GM23338 (cell line): Measurements from ENCODE around the gene FHIT. TPM values are rescaled to one million over a fixed set of nuclear protein-coding genes. Genes with fewer than 3 reads are reported as not detected.

Source experiments
- ATAC-seq: fragments of 200-7000 bp; cut with Tn5 transposase; 3 replicates; pipeline ENCODE4 v1.9.1; 2020
- DNase-seq: peaks from one replicate; pipeline ENCODE4 v3.0.0-alpha.2; 2015; ENCODE audit warnings: low spot score
- H2AFZ ChIP-seq: fragments of 200-600 bp; sonication (generic); 2 replicates; pipeline ENCODE4 v1.8.0; 2016; ENCODE audit warnings: antibody characterized with exemption, mild to moderate bottlenecking, moderate library complexity
- H3F3A ChIP-seq: fragments of 200-600 bp; sonication (generic); replicated peaks from 2 replicates; pipeline ENCODE4 v1.8.0; 2017; ENCODE audit warnings: antibody characterized with exemption, mixed run types, low read depth
- H3K27ac ChIP-seq: fragments of 200-600 bp; sonication (generic); 2 replicates; pipeline ENCODE4 v1.6.1; 2016; ENCODE audit warnings: low read depth
- H3K27me3 ChIP-seq: fragments of 200-600 bp; sonication (generic); 2 replicates; pipeline ENCODE4 v1.8.0; 2016; ENCODE audit warnings: mild to moderate bottlenecking, mixed run types, moderate library complexity; ENCODE audit not compliant: insufficient read depth
- H3K36me3 ChIP-seq: fragments of 200-600 bp; sonication (generic); 2 replicates; pipeline ENCODE4 v1.8.0; 2016; ENCODE audit warnings: mild to moderate bottlenecking; ENCODE audit not compliant: insufficient read depth
- H3K4me1 ChIP-seq: fragments of 200-600 bp; sonication (generic); 2 replicates; pipeline ENCODE4 v1.8.0; 2016; ENCODE audit warnings: mild to moderate bottlenecking, moderate library complexity; ENCODE audit not compliant: insufficient read depth
- H3K4me2 ChIP-seq: fragments of 200-600 bp; sonication (generic); 2 replicates; pipeline ENCODE4 v1.7.1; 2017; ENCODE audit warnings: mixed run types
- H3K4me3 ChIP-seq: fragments of 200-600 bp; sonication (generic); 2 replicates; pipeline ENCODE4 v1.6.1; 2016; ENCODE audit warnings: mixed run types
- H3K79me2 ChIP-seq: fragments of 200-600 bp; sonication (generic); replicated peaks from 2 replicates; pipeline ENCODE4 v1.8.0; 2017; ENCODE audit warnings: mild to moderate bottlenecking; ENCODE audit not compliant: insufficient read depth
- H3K9me2 ChIP-seq: fragments of 200-600 bp; sonication (generic); 2 replicates; pipeline ENCODE4 v1.8.0; 2017; ENCODE audit not compliant: insufficient read depth
- H4K20me1 ChIP-seq: fragments of 200-600 bp; sonication (generic); replicated peaks from 2 replicates; pipeline ENCODE4 v1.8.0; 2017; ENCODE audit warnings: mild to moderate bottlenecking; ENCODE audit not compliant: insufficient read depth
- H3K27ac Mint-ChIP-seq: 2 replicates; pipeline ENCODE4 v1.8.0; 2020; ENCODE audit warnings: inconsistent platforms, mild to moderate bottlenecking, moderate library complexity, mixed read lengths
- H3K27me3 Mint-ChIP-seq: 3 replicates; pipeline ENCODE4 v1.8.0; 2022; ENCODE audit warnings: low read depth, mild to moderate bottlenecking, moderate library complexity, mixed read lengths, inconsistent platforms; ENCODE audit not compliant: insufficient read depth, poor library complexity
- H3K36me3 Mint-ChIP-seq: 3 replicates; pipeline ENCODE4 v1.8.0; 2021; ENCODE audit warnings: low read depth, mild to moderate bottlenecking, inconsistent platforms, moderate library complexity, mixed read lengths
- H3K4me1 Mint-ChIP-seq: 3 replicates; pipeline ENCODE4 v1.8.0; 2020; ENCODE audit warnings: mild to moderate bottlenecking, inconsistent platforms, mixed read lengths
- H3K4me3 Mint-ChIP-seq: 3 replicates; pipeline ENCODE4 v1.8.0; 2021; ENCODE audit warnings: moderate library complexity, mild to moderate bottlenecking, inconsistent platforms, mixed read lengths
- H3K9me3 Mint-ChIP-seq: 3 replicates; pipeline ENCODE4 v1.8.0; 2020; ENCODE audit warnings: moderate library complexity, mild to moderate bottlenecking, inconsistent platforms, mixed read lengths
- CTCF ChIP-seq, 2 experiments: fragments of 200-600 bp in 1 of 2; sonication (generic) in 1 of 2; conservative IDR thresholded peaks; 2 replicates each; pipeline versions ENCODE4 v1.5.1 to v1.6.1; 2016 to 2017; ENCODE audit warnings: antibody characterized with exemption in 2 of 2, low read depth in 2 of 2, mild to moderate bottlenecking in 2 of 2, moderate library complexity in 1 of 2
- EZH2 ChIP-seq: fragments of 200-600 bp; sonication (generic); IDR thresholded peaks from one replicate; pipeline ENCODE4 v1.8.0; 2017; ENCODE audit warnings: antibody characterized with exemption, mild to moderate bottlenecking, low read depth; ENCODE audit not compliant: unreplicated experiment
- JUNB ChIP-seq: IDR thresholded peaks from one replicate; pipeline ENCODE4 v1.6.1; 2016; ENCODE audit warnings: antibody characterized with exemption; ENCODE audit not compliant: unreplicated experiment
- NANOG ChIP-seq: IDR thresholded peaks from 2 replicates; pipeline ENCODE4 v1.6.1; 2016; ENCODE audit warnings: antibody characterized with exemption, borderline replicate concordance
- POLR2AphosphoS5 ChIP-seq: IDR thresholded peaks from 2 replicates; pipeline ENCODE4 v1.6.1; 2016; ENCODE audit warnings: antibody characterized with exemption, low read depth
- STAT1 ChIP-seq: IDR thresholded peaks from one replicate; pipeline ENCODE4 v1.6.1; 2016; ENCODE audit warnings: antibody characterized with exemption; ENCODE audit not compliant: unreplicated experiment
- ZNF114 ChIP-seq: fragments of 250-450 bp; sonication (Bioruptor Pico); IDR thresholded peaks from 2 replicates; pipeline ENCODE4 v1.5.0; 2020; ENCODE audit warnings: mild to moderate bottlenecking, moderate library complexity
- polyA plus RNA-seq: library from polyadenylated mRNA; unstranded; fragments of >200 nt; fragmentation: Nextera tagmentation; extraction: Ambion mirVana; gene quantifications from 2 replicates; pipeline ENCODE4 v1.2.1, GENCODE V29; 2016
- total RNA-seq: library from RNA; depleted of rRNA; stranded (reverse); fragments of >200 nt; shearing (Covaris generic); gene quantifications from 2 replicates; pipeline ENCODE4 v1.2.3, GENCODE V29; 2014
- TF ChIP-seq, protein P1 (sequence below): IDR thresholded peaks from 2 replicates; pipeline ENCODE4 v1.6.1; 2016; ENCODE audit warnings: antibody characterized with exemption
- TF ChIP-seq, protein P2 (sequence below): IDR thresholded peaks from one replicate; pipeline ENCODE4 v1.6.1; 2018; ENCODE audit warnings: antibody characterized with exemption; ENCODE audit not compliant: unreplicated experiment

Gene FHIT
- total and polyA plus RNA-seq, 2 experiments from 2014 or later: 3.0 to 8.3 TPM

- no peak overlapping the region for H3K4me3 Mint-ChIP-seq
- Histone ChIP-seq H3F3A (no peaks in the 10 kb centered on the region), H3K36me3 (no peaks in the 10 kb centered on the region), H3K4me1 (no peaks in the 10 kb centered on the region), H3K27ac (no peak overlapping the region), H2AFZ (no peak overlapping the region), H4K20me1 (no peaks in the 10 kb centered on the region), H3K27me3 (no peaks in the 10 kb centered on the region), H3K79me2 (no peaks in the 10 kb centered on the region), H3K4me2 (no peak overlapping the region), H3K4me3 (no peak overlapping the region), H3K9me2 (no peaks in the 10 kb centered on the region)
- H3K36me3 Mint-ChIP-seq: no peaks in the 10 kb centered on the region
- H3K27me3 Mint-ChIP-seq: no peaks in the 10 kb centered on the region
- ATAC-seq (no peak), DNase-seq (no peak)
- H3K4me1 Mint-ChIP-seq: peaks cover 7% of the 10 kb centered on the region; the same call in 2 of the 3 replicates
- no peak overlapping the region for H3K27ac Mint-ChIP-seq
- TF ChIP-seq EZH2 (no peak), ZNF114 (CRISPR knock-in tag) (no peak), STAT1 (no peak), CTCF (conservative IDR thresholded peaks at IDR 0.05; ENCODE audit: low read depth in 2 of 2) (no peak), POLR2AphosphoS5 (no peak), NANOG (no peak)
- TF ChIP-seq, protein P1, sequence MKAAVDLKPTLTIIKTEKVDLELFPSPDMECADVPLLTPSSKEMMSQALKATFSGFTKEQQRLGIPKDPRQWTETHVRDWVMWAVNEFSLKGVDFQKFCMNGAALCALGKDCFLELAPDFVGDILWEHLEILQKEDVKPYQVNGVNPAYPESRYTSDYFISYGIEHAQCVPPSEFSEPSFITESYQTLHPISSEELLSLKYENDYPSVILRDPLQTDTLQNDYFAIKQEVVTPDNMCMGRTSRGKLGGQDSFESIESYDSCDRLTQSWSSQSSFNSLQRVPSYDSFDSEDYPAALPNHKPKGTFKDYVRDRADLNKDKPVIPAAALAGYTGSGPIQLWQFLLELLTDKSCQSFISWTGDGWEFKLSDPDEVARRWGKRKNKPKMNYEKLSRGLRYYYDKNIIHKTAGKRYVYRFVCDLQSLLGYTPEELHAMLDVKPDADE: no peak
- no peaks in the 10 kb centered on the region; the same call in 2 of the 3 replicates for H3K9me3 Mint-ChIP-seq
Observed at GRCh38 chr3:59824876-59825275, 1426.4 kb downstream of the FHIT start.

GRCh38 chr3:59821274-59821673 is 1430.0 kb downstream of the FHIT start:
- no peaks in the 10 kb centered on the region for H3K9me2 ChIP-seq
- no peak overlapping the region for H3K4me2 ChIP-seq
- no peak overlapping the region for H3K27ac ChIP-seq
- H4K20me1 ChIP-seq: no peaks in the 10 kb centered on the region
- Mint-ChIP-seq H3K36me3 (no peaks in the 10 kb centered on the region), H3K27me3 (no peaks in the 10 kb centered on the region), H3K9me3 (no peaks in the 10 kb centered on the region; the same call in 2 of the 3 replicates), H3K27ac (no peak overlapping the region), H3K4me1 (peaks cover 21% of the 10 kb centered on the region), H3K4me3 (no peak overlapping the region)
- DNase-seq: no peak
- no peak overlapping the region for H3K4me3 ChIP-seq
- peaks cover 12% of the 10 kb centered on the region for H3K4me1 ChIP-seq
- H2AFZ ChIP-seq: no peak overlapping the region
- H3F3A ChIP-seq: no peaks in the 10 kb centered on the region
- TF ChIP-seq POLR2AphosphoS5 (no peak), NANOG (no peak), JUNB (no peak)
- TF ChIP-seq, protein P2, sequence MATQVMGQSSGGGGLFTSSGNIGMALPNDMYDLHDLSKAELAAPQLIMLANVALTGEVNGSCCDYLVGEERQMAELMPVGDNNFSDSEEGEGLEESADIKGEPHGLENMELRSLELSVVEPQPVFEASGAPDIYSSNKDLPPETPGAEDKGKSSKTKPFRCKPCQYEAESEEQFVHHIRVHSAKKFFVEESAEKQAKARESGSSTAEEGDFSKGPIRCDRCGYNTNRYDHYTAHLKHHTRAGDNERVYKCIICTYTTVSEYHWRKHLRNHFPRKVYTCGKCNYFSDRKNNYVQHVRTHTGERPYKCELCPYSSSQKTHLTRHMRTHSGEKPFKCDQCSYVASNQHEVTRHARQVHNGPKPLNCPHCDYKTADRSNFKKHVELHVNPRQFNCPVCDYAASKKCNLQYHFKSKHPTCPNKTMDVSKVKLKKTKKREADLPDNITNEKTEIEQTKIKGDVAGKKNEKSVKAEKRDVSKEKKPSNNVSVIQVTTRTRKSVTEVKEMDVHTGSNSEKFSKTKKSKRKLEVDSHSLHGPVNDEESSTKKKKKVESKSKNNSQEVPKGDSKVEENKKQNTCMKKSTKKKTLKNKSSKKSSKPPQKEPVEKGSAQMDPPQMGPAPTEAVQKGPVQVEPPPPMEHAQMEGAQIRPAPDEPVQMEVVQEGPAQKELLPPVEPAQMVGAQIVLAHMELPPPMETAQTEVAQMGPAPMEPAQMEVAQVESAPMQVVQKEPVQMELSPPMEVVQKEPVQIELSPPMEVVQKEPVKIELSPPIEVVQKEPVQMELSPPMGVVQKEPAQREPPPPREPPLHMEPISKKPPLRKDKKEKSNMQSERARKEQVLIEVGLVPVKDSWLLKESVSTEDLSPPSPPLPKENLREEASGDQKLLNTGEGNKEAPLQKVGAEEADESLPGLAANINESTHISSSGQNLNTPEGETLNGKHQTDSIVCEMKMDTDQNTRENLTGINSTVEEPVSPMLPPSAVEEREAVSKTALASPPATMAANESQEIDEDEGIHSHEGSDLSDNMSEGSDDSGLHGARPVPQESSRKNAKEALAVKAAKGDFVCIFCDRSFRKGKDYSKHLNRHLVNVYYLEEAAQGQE: no peak
- no peaks in the 10 kb centered on the region for H3K27me3 ChIP-seq
- ATAC-seq: no peak
- H3K36me3 ChIP-seq: no peaks in the 10 kb centered on the region
- no peaks in the 10 kb centered on the region for H3K79me2 ChIP-seq
